Measurements from ENCODE around the gene FIGNL1.

- TF ChIP-seq CTCF (IDR thresholded peaks at IDR 0.05) (no peak), POLR2A (IDR thresholded peaks at IDR 0.05) (no peak)
These were observed at the start of gene FIGNL1 for GRCh38 chr7:50449881-50450589.
